Aorta (tissue), 5 donors: Measurements from ENCODE around the gene PRR29. TPM values are rescaled to one million over a fixed set of nuclear protein-coding genes. Genes with fewer than 3 reads are reported as not detected.

ENCODE experiments used
- ATAC-seq: fragments of 200-7000 bp; cut with Tn5 transposase; one replicate; pipeline ENCODE4 v1.9.1; 2022; ENCODE audit warnings: moderate library complexity; ENCODE audit not compliant: low FRiP score
- DNase-seq, 2 donors: peaks; one replicate each; pipeline ENCODE4 v3.0.0-alpha.2; 2020
- H3K27ac ChIP-seq, 2 donors: one replicate each; pipeline ENCODE4 v1.5.1; 2013; ENCODE audit warnings: low read length in 2 of 2, mild to moderate bottlenecking in 2 of 2, moderate library complexity in 2 of 2, control low read depth in 1 of 2, inconsistent platforms in 1 of 2, low read depth in 1 of 2
- H3K27me3 ChIP-seq, 2 donors: one replicate each; pipeline ENCODE4 v1.6.1; 2013; ENCODE audit warnings: control low read depth in 1 of 2, low read length in 1 of 2, mild to moderate bottlenecking in 1 of 2, moderate library complexity in 1 of 2; ENCODE audit not compliant: insufficient read depth in 2 of 2, control insufficient read depth in 1 of 2
- H3K36me3 ChIP-seq, 2 donors: one replicate each; pipeline ENCODE4 v1.6.1; 2013; ENCODE audit warnings: control low read depth in 1 of 2, low read length in 1 of 2, mild to moderate bottlenecking in 1 of 2; ENCODE audit not compliant: insufficient read depth in 2 of 2, control insufficient read depth in 1 of 2
- H3K4me1 ChIP-seq, 2 donors: one replicate each; pipeline ENCODE4 v1.6.1; 2013; ENCODE audit warnings: low read length in 2 of 2, control low read depth in 1 of 2, mild to moderate bottlenecking in 1 of 2, moderate library complexity in 1 of 2; ENCODE audit not compliant: insufficient read depth in 2 of 2, control insufficient read depth in 1 of 2
- H3K4me3 ChIP-seq, 2 donors: one replicate each; pipeline ENCODE4 v1.5.1; 2013; ENCODE audit warnings: low read length in 2 of 2, control low read depth in 1 of 2, mild to moderate bottlenecking in 1 of 2
- H3K9me3 ChIP-seq: one replicate; pipeline ENCODE4 v1.6.1; 2013; ENCODE audit warnings: mild to moderate bottlenecking, low read length; ENCODE audit not compliant: control insufficient read depth
- WGBS, 2 donors: extraction: QIAGEN DNeasy Blood & Tissue Kit; methylation state at CpG; one replicate each; pipeline ENCODE4 v1.1.7; 2013; 5-methylcytosine and 5-hydroxymethylcytosine counted together
- intact Hi-C, 2 donors: fragments of 100-400 bp; cut with DNase I; formaldehyde crosslinking; loops; one replicate each; pipeline versions ENCODE4 v1.14.2 to v1.15.0; 2022
- polyA plus RNA-seq, 2 donors: library from polyadenylated mRNA; stranded (reverse); fragments of 200-250 nt; gene quantifications; one replicate each; pipeline ENCODE4 v1.2.3, GENCODE V29; 2013
- total RNA-seq, 2 donors: library from RNA; stranded (reverse); fragmentation: NEBNext Ultra II Directional; extraction: Animal tissue kit (Norgen Biotek cat#: 25700); gene quantifications; one replicate each; pipeline ENCODE4 v1.2.1, GENCODE V29; 2021
- donor health status: healthy with polysubstance abuse.
- donor health status: Bipolar disorder and iron deficiency.
- donor health status: DM: no; HTN: no; CAD: no.
- donor health status: DM: no; HTN: no; CAD: no.
- donor health status: DM: yes; HTN: yes; CAD: no.

The PRR29 gene
- total and polyA plus RNA-seq, 4 donors, result 0.10 to 0.84 (median 0.62) TPM; not detected in 1

- Histone ChIP-seq H3K4me1 (no peaks in the 10 kb centered on the region), H3K9me3 (no peaks in the 10 kb centered on the region), H3K27me3 (no peaks in the 10 kb centered on the region), H3K36me3 (no peaks in the 10 kb centered on the region), H3K27ac (no peak overlapping the region), H3K4me3 (no peak overlapping the region)
- DNase-seq (peak in 1 of 2 donors; percentile 68), ATAC-seq (no peak)
- 38 to 45% methylated on average over 5 of the region's 5 CpGs for WGBS, 2 donors
- intact Hi-C loops, result no loop called here
Observed at GRCh38 chr17:63984236-63984635, 13.9 kb upstream of the PRR29 start.

- WGBS, 2 donors, result 27 to 30% methylated on average over 16 of the region's 16 CpGs
- no peaks in the 10 kb centered on the region for H3K27me3 ChIP-seq
- DNase-seq (peak in 1 of 2 donors; percentile 80), ATAC-seq (peak; percentile 87)
- H3K4me3 ChIP-seq, result no peak overlapping the region
- no peaks in the 10 kb centered on the region for H3K4me1 ChIP-seq
- peak overlapping the region in 1 of 2 donors; percentile 28 for H3K27ac ChIP-seq
- no peaks in the 10 kb centered on the region for H3K9me3 ChIP-seq
- no peaks in the 10 kb centered on the region for H3K36me3 ChIP-seq
- intact Hi-C loops, result no loop called here
Observed at GRCh38 chr17:63984651-63985386, 13.3 kb upstream of the PRR29 start.

- H3K27me3 ChIP-seq, result no peaks in the 10 kb centered on the region
- WGBS, 2 donors, result 91 to 93% methylated on average over 13 of the region's 13 CpGs
- no peaks in the 10 kb centered on the region for H3K4me1 ChIP-seq
- intact Hi-C loops, result no loop called here
- DNase-seq (peak in 1 of 2 donors; percentile 40), ATAC-seq (no peak)
- H3K36me3 ChIP-seq, result no peaks in the 10 kb centered on the region
- no peak overlapping the region for H3K4me3 ChIP-seq
- H3K9me3 ChIP-seq, result no peaks in the 10 kb centered on the region
- no peak overlapping the region for H3K27ac ChIP-seq
Observed at GRCh38 chr17:63985387-63986140, 12.6 kb upstream of the PRR29 start.

- intact Hi-C loops, result no loop called here
- Histone ChIP-seq H3K4me1 (no peaks in the 10 kb centered on the region), H3K9me3 (no peaks in the 10 kb centered on the region), H3K27me3 (no peaks in the 10 kb centered on the region), H3K4me3 (no peak overlapping the region), H3K36me3 (no peaks in the 10 kb centered on the region), H3K27ac (no peak overlapping the region)
- WGBS, 2 donors, result 63 to 67% methylated on average over 3 of the region's 3 CpGs
- no peak for ATAC-seq
- no peak for DNase-seq
Observed at GRCh38 chr17:63986821-63987220, 11.3 kb upstream of the PRR29 start.

GRCh38 chr17:63987221-63988126 is 10.7 kb upstream of the PRR29 start:
- 85 to 88% methylated on average over 18 of the region's 18 CpGs for WGBS, 2 donors
- H3K27ac ChIP-seq, result no peak overlapping the region

GRCh38 chr17:63988127-63988478 is 10.0 kb upstream of the PRR29 start:
- Histone ChIP-seq H3K9me3 (no peaks in the 10 kb centered on the region), H3K27ac (no peak overlapping the region), H3K36me3 (no peaks in the 10 kb centered on the region), H3K27me3 (no peaks in the 10 kb centered on the region), H3K4me3 (no peak overlapping the region), H3K4me1 (no peaks in the 10 kb centered on the region)
- ATAC-seq (no peak), DNase-seq (no peak)
- intact Hi-C loops, result no loop called here
- WGBS, 2 donors, result 94 to 95% methylated on average over 5 of the region's 5 CpGs

More at GRCh38 chr17:63987221-63988126, 10.7 kb upstream of the PRR29 start:
- ATAC-seq (no peak), DNase-seq (peak; percentile 49 to 61)
- H3K4me1 ChIP-seq, result no peaks in the 10 kb centered on the region
- no peaks in the 10 kb centered on the region for H3K27me3 ChIP-seq
- H3K4me3 ChIP-seq, result no peak overlapping the region
- no peaks in the 10 kb centered on the region for H3K36me3 ChIP-seq
- no peaks in the 10 kb centered on the region for H3K9me3 ChIP-seq
- intact Hi-C loops, result no loop called here

- ATAC-seq (no peak), DNase-seq (peak; percentile 43 to 67)
- H3K27me3 ChIP-seq, result no peaks in the 10 kb centered on the region
- intact Hi-C loops, result no loop called here
- no peaks in the 10 kb centered on the region for H3K4me1 ChIP-seq
- no peak overlapping the region for H3K27ac ChIP-seq
- H3K36me3 ChIP-seq, result no peaks in the 10 kb centered on the region
- no peaks in the 10 kb centered on the region for H3K9me3 ChIP-seq
- WGBS, 2 donors, result 46 to 47% methylated on average over 33 to 35 of the region's 35 CpGs
- H3K4me3 ChIP-seq, result no peak overlapping the region
Observed at GRCh38 chr17:63988741-63989621, 9.2 kb upstream of the PRR29 start.
